HCT116 (cell line): Measurements from ENCODE around the gene KPNA1. TPM values are rescaled to one million over a fixed set of nuclear protein-coding genes. Genes with fewer than 3 reads are reported as not detected.

Experiments
- ATAC-seq: fragments of 200-7000 bp; cut with Tn5 transposase; 2 replicates; pipeline ENCODE4 v1.9.1; 2020; ENCODE audit warnings: mild to moderate bottlenecking, moderate library complexity
- BruUV-seq: library from RNA; stranded (reverse); fragments of 400-500 nt; replicated peaks from 2 replicates; lab custom pipeline; 2021; lab: Mats Ljungman, UMichigan
- CTCF ChIA-PET: fragments of 300-600 bp; sonication (Branson Sonifier 250); formaldehyde crosslinking; loops from one replicate; lab custom pipeline; 2021; ENCODE audit warnings: antibody characterized with exemption; lab: Charles Lee
- POLR2A ChIA-PET: fragments of 300-600, 350-600 bp; sonication (Branson Sonifier 250); formaldehyde crosslinking; loops from one replicate; lab custom pipeline; 2021; ENCODE audit warnings: antibody characterized with exemption; lab: Charles Lee
- RAD21 ChIA-PET, 2 experiments: fragments of 300-600 bp; sonication (Branson Sonifier 250); formaldehyde crosslinking; loops; one replicate each; lab custom pipeline; 2023; ENCODE audit warnings: low total read pairs in 2 of 2; ENCODE audit not compliant: uncharacterized antibody in 2 of 2, unreplicated experiment in 2 of 2, low non-redundant PET in 1 of 2; lab: Charles Lee
- DNase-seq: peaks from one replicate; pipeline ENCODE4 v3.0.0-alpha.2; 2010; ENCODE audit warnings: low read depth, low spot score
- H2AFZ ChIP-seq: fragments of 200-600 bp; shearing (Covaris generic), sonication (generic); 2 replicates; pipeline ENCODE4 v1.6.1; 2017; ENCODE audit warnings: low read depth, mixed run types, mixed read lengths, antibody characterized with exemption, low read length; ENCODE audit not compliant: poor library complexity, severe bottlenecking
- H3K27ac ChIP-seq: 2 replicates; pipeline ENCODE4 v1.5.1; 2012; ENCODE audit warnings: low read depth, low read length
- H3K27me3 ChIP-seq: fragments of 200-600 bp; sonication (generic); 2 replicates; pipeline ENCODE4 v1.6.1; 2016; ENCODE audit warnings: mixed run types, low read length, mixed read lengths; ENCODE audit not compliant: insufficient read depth
- H3K36me3 ChIP-seq, 2 experiments: fragments of 200-500 bp in 1 of 2; fragments of 200-600 bp in 1 of 2; sonication (Bioruptor generic) in 1 of 2; sonication (generic) in 1 of 2; 2 replicates each; pipeline versions ENCODE4 v1.5.1 to v1.6.1; 2014 to 2016; ENCODE audit warnings: low read length in 2 of 2, inconsistent platforms in 1 of 2, mixed read lengths in 1 of 2, mixed run types in 1 of 2; ENCODE audit not compliant: insufficient read depth in 2 of 2, control insufficient read depth in 1 of 2
- H3K4me1 ChIP-seq, 2 experiments: fragments of 200-600 bp in 1 of 2; sonication (generic) in 1 of 2; 2 replicates each; pipeline versions ENCODE4 v1.5.1 to v1.6.1; 2012 to 2017; ENCODE audit warnings: low read length in 2 of 2, inconsistent platforms in 1 of 2, mild to moderate bottlenecking in 1 of 2, mixed read lengths in 1 of 2, mixed run types in 1 of 2, moderate library complexity in 1 of 2; ENCODE audit not compliant: insufficient read depth in 2 of 2, control insufficient read depth in 1 of 2
- H3K4me2 ChIP-seq: fragments of 200-600 bp; sonication (generic); 2 replicates; pipeline ENCODE4 v1.6.1; 2017; ENCODE audit warnings: mixed run types, low read length, mixed read lengths
- H3K4me3 ChIP-seq, 2 experiments: fragments of 200-600 bp in 1 of 2; sonication (generic) in 1 of 2; replicated peaks in 1 of 2; 2 replicates each; pipeline ENCODE4 v1.5.1; 2011 to 2016; ENCODE audit warnings: low read length in 2 of 2, control low read depth in 1 of 2, low read depth in 1 of 2, mild to moderate bottlenecking in 1 of 2, mixed read lengths in 1 of 2, mixed run types in 1 of 2
- H3K79me2 ChIP-seq: fragments of 200-600 bp; sonication (generic); 2 replicates; pipeline ENCODE4 v1.6.1; 2017; ENCODE audit warnings: mild to moderate bottlenecking, mixed run types, low read length, moderate library complexity, mixed read lengths; ENCODE audit not compliant: insufficient read depth
- H3K9ac ChIP-seq: fragments of 200-600 bp; sonication (generic); 2 replicates; pipeline ENCODE4 v1.6.1; 2016; ENCODE audit warnings: low read length, mixed read lengths
- H3K9me2 ChIP-seq: fragments of 200-600 bp; sonication (generic), shearing (Covaris generic); 2 replicates; pipeline ENCODE4 v1.6.1; 2017; ENCODE audit warnings: mixed run types, mild to moderate bottlenecking, moderate library complexity; ENCODE audit not compliant: insufficient read depth
- H3K9me3 ChIP-seq, 2 experiments: fragments of 200-500 bp in 1 of 2; fragments of 200-600 bp in 1 of 2; sonication (Bioruptor generic) in 1 of 2; sonication (generic) in 1 of 2; 2 replicates each; pipeline ENCODE4 v1.6.1; 2014 to 2017; ENCODE audit warnings: low read length in 2 of 2, mixed read lengths in 2 of 2, inconsistent platforms in 1 of 2, low read depth in 1 of 2, mild to moderate bottlenecking in 1 of 2, mixed run types in 1 of 2, moderate library complexity in 1 of 2; ENCODE audit not compliant: control insufficient read depth in 1 of 2, insufficient read depth in 1 of 2
- H4K20me1 ChIP-seq: fragments of 200-600 bp; sonication (generic), shearing (Covaris generic); 2 replicates; pipeline ENCODE4 v1.6.1; 2017; ENCODE audit warnings: mixed run types, mild to moderate bottlenecking, moderate library complexity; ENCODE audit not compliant: insufficient read depth
- JUND ChIP-seq: IDR thresholded peaks from 2 replicates; pipeline ENCODE4 v1.6.1; 2012
- intact Hi-C: fragments of 100-400 bp; cut with micrococcal nuclease; formaldehyde crosslinking; loops from 2 replicates; pipeline ENCODE4 v1.10.0; 2022
- total RNA-seq: library from RNA; stranded (reverse); gene quantifications from one replicate; pipeline ENCODE4 v1.2.1, GENCODE V29; 2021; ENCODE audit not compliant: unreplicated experiment
- TF ChIP-seq, protein P1 (sequence below): IDR thresholded peaks from 2 replicates; pipeline ENCODE4 v1.6.1; 2012; ENCODE audit warnings: low read depth
- TF ChIP-seq, protein P2 (sequence below), 3 experiments: fragments of 200-600 bp in 1 of 3; sonication (generic) in 1 of 3; IDR thresholded peaks in 2 of 3; conservative IDR thresholded peaks in 1 of 3; 2 replicates each; pipeline ENCODE4 v1.5.1; 2012 to 2017; ENCODE audit warnings: low read depth in 2 of 3, low read length in 2 of 3, antibody characterized with exemption in 1 of 3, borderline replicate concordance in 1 of 3, control low read depth in 1 of 3, mild to moderate bottlenecking in 1 of 3, mixed read lengths in 1 of 3, mixed run types in 1 of 3, moderate library complexity in 1 of 3; ENCODE audit not compliant: insufficient read depth in 1 of 3

Gene KPNA1
- total RNA-seq, 1 experiment from 2014 or later: 73.4 TPM

DNA sequence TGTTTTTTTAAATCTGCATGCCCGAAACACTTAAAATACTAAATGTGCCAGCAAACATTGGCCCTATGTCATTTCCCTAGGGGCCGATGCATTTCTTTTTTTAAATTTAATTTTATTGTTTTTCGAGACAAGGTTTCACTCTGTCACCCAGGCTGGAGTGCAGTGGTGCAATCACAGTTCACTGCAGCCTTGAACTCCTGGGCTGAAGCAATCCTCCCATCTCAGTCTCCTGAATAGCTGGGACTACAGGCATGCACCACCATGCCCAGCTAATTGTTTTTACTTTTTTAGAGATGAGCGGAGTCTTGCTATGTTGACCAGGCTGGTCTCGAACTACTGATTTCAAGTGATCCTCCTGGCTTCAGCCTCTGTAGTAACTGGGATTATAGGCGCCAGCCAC, 43.9 kb upstream of the KPNA1 start:
- intact Hi-C loops: no loop called here
- CTCF ChIA-PET: interaction anchor here (1.0 to 2.7 kb wide), 3 partner anchors 10 to 121 kb away, joined by 3 to 20 read pairs (median 3); partner anchors contain the start of genes KPNA1 and PARP14
- ATAC-seq: no peak

More for the DNA sequence above, 43.9 kb upstream of the KPNA1 start:
- Histone ChIP-seq H3K4me3 (no peak overlapping the region), H3K36me3 (no peaks in the 10 kb centered on the region), H3K9me3 (no peaks in the 10 kb centered on the region)
- DNase-seq: no peak
- TF ChIP-seq, protein P1, sequence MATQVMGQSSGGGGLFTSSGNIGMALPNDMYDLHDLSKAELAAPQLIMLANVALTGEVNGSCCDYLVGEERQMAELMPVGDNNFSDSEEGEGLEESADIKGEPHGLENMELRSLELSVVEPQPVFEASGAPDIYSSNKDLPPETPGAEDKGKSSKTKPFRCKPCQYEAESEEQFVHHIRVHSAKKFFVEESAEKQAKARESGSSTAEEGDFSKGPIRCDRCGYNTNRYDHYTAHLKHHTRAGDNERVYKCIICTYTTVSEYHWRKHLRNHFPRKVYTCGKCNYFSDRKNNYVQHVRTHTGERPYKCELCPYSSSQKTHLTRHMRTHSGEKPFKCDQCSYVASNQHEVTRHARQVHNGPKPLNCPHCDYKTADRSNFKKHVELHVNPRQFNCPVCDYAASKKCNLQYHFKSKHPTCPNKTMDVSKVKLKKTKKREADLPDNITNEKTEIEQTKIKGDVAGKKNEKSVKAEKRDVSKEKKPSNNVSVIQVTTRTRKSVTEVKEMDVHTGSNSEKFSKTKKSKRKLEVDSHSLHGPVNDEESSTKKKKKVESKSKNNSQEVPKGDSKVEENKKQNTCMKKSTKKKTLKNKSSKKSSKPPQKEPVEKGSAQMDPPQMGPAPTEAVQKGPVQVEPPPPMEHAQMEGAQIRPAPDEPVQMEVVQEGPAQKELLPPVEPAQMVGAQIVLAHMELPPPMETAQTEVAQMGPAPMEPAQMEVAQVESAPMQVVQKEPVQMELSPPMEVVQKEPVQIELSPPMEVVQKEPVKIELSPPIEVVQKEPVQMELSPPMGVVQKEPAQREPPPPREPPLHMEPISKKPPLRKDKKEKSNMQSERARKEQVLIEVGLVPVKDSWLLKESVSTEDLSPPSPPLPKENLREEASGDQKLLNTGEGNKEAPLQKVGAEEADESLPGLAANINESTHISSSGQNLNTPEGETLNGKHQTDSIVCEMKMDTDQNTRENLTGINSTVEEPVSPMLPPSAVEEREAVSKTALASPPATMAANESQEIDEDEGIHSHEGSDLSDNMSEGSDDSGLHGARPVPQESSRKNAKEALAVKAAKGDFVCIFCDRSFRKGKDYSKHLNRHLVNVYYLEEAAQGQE: no peak
- TF ChIP-seq, protein P2, sequence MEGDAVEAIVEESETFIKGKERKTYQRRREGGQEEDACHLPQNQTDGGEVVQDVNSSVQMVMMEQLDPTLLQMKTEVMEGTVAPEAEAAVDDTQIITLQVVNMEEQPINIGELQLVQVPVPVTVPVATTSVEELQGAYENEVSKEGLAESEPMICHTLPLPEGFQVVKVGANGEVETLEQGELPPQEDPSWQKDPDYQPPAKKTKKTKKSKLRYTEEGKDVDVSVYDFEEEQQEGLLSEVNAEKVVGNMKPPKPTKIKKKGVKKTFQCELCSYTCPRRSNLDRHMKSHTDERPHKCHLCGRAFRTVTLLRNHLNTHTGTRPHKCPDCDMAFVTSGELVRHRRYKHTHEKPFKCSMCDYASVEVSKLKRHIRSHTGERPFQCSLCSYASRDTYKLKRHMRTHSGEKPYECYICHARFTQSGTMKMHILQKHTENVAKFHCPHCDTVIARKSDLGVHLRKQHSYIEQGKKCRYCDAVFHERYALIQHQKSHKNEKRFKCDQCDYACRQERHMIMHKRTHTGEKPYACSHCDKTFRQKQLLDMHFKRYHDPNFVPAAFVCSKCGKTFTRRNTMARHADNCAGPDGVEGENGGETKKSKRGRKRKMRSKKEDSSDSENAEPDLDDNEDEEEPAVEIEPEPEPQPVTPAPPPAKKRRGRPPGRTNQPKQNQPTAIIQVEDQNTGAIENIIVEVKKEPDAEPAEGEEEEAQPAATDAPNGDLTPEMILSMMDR (IDR thresholded peaks at IDR 0.05 in 2 of 3, conservative IDR thresholded peaks at IDR 0.05 in 1 of 3; ENCODE audit: borderline replicate concordance in 1 of 3, insufficient read depth in 1 of 3, low read depth in 2 of 3, low read length in 2 of 3): no peak
- TF ChIP-seq JUND: no peak
- TF ChIP-seq, all 23 proteins: peak for 0
- Histone ChIP-seq H3K9ac (no peak overlapping the region), H3K79me2 (no peaks in the 10 kb centered on the region), H3K9me2 (no peaks in the 10 kb centered on the region), H4K20me1 (no peaks in the 10 kb centered on the region), H3K27ac (no peak overlapping the region), H3K27me3 (no peaks in the 10 kb centered on the region), H2AFZ (no peak overlapping the region), H3K4me1 (peaks cover 2 to 3% of the 10 kb centered on the region in 2 experiments; a peak in 3 of 4 replicates), H3K4me2 (no peak overlapping the region)
- no TSS peak for BruUV-seq
- RAD21 ChIA-PET: interaction anchor here in 1 of 2 experiments (1.1 kb wide), 1 partner anchor 121 kb away, joined by 3 read pairs; no protein-coding TSS in a partner anchor
- POLR2A ChIA-PET: interaction anchor here (2.0 kb wide), 1 partner anchor 120 kb away, joined by 6 read pairs; no protein-coding TSS in a partner anchor
